Caco-2 (cell line): Measurements from ENCODE around the gene NT5C1A. TPM values are rescaled to one million over a fixed set of nuclear protein-coding genes. Genes with fewer than 3 reads are reported as not detected.
A peak's percentile ranks its signal among the peaks of the same experiment; 100 is the strongest.

Experiments used
- BruUV-seq: library from RNA; stranded (reverse); fragments of 400-500 nt; replicated peaks from 2 replicates; lab custom pipeline; 2021; lab: Mats Ljungman, UMichigan
- CTCF ChIA-PET: fragments of 300-600 bp; sonication (Branson Sonifier 250); formaldehyde crosslinking; loops from one replicate; lab custom pipeline; 2022; ENCODE audit warnings: antibody characterized with exemption; lab: Charles Lee
- POLR2A ChIA-PET: fragments of 300-600 bp; sonication (Branson Sonifier 250); formaldehyde crosslinking; loops from one replicate; lab custom pipeline; 2022; ENCODE audit warnings: antibody characterized with exemption; lab: Charles Lee
- DNase-seq, 2 experiments: peaks; one replicate each; pipeline versions ENCODE4 v3.0.0 to v3.0.0-alpha.2; 2020 to 2022
- H3K27me3 ChIP-seq: replicated peaks from 2 replicates; pipeline ENCODE4 v1.6.0; 2011; ENCODE audit warnings: low read length; ENCODE audit not compliant: control insufficient read depth, insufficient read depth
- H3K36me3 ChIP-seq: 2 replicates; pipeline ENCODE4 v1.5.1; 2011; ENCODE audit warnings: low read length; ENCODE audit not compliant: control insufficient read depth, insufficient read depth
- H3K4me1 ChIP-seq: fragments of 250-450 bp; sonication (Bioruptor Pico); 2 replicates; pipeline ENCODE4 v1.5.1; 2020; ENCODE audit warnings: mild to moderate bottlenecking
- H3K4me3 ChIP-seq: 2 replicates; pipeline ENCODE4 v1.5.1; 2011; ENCODE audit warnings: low read depth, mild to moderate bottlenecking, control low read depth, low read length
- H3K9me3 ChIP-seq: fragments of 250-450 bp; sonication (Bioruptor Pico); 2 replicates; pipeline ENCODE4 v1.5.1; 2020; ENCODE audit warnings: mild to moderate bottlenecking, moderate library complexity
- H3K27ac Mint-ChIP-seq: one replicate; pipeline ENCODE4 v1.8.0; 2022; ENCODE audit warnings: mixed read lengths; ENCODE audit not compliant: unreplicated experiment
- H3K27me3 Mint-ChIP-seq: one replicate; pipeline ENCODE4 v1.8.0; 2022; ENCODE audit warnings: mixed read lengths; ENCODE audit not compliant: insufficient read depth, unreplicated experiment
- H3K36me3 Mint-ChIP-seq: one replicate; pipeline ENCODE4 v1.8.0; 2022; ENCODE audit warnings: mild to moderate bottlenecking, mixed read lengths; ENCODE audit not compliant: insufficient read depth, unreplicated experiment
- H3K4me1 Mint-ChIP-seq: one replicate; pipeline ENCODE4 v1.8.0; 2022; ENCODE audit warnings: low read depth, mixed read lengths; ENCODE audit not compliant: unreplicated experiment
- H3K4me3 Mint-ChIP-seq: one replicate; pipeline ENCODE4 v1.8.0; 2022; ENCODE audit warnings: mild to moderate bottlenecking, moderate library complexity, mixed read lengths; ENCODE audit not compliant: unreplicated experiment
- H3K9me3 Mint-ChIP-seq: one replicate; pipeline ENCODE4 v1.8.0; 2022; ENCODE audit warnings: mixed read lengths; ENCODE audit not compliant: unreplicated experiment
- CTCF ChIP-seq, 2 experiments: fragments of 200-600 bp in 1 of 2; IDR thresholded peaks; 1 replicate in 1 of 2; 2 replicates in 1 of 2; pipeline versions ENCODE4 v1.5.1 to v1.8.0; 2011 to 2022; ENCODE audit warnings: antibody characterized with exemption in 1 of 2, control low read depth in 1 of 2, inconsistent platforms in 1 of 2, low read depth in 1 of 2, low read length in 1 of 2, mild to moderate bottlenecking in 1 of 2, moderate library complexity in 1 of 2; ENCODE audit not compliant: insufficient read depth in 1 of 2, severe bottlenecking in 1 of 2, unreplicated experiment in 1 of 2
- intact Hi-C: fragments of 100-400 bp; cut with micrococcal nuclease; formaldehyde crosslinking; loops from one replicate; pipeline ENCODE4 v1.10.0; 2022; ENCODE audit not compliant: unreplicated experiment
- total RNA-seq: library from RNA; stranded (reverse); gene quantifications from 2 replicates; pipeline ENCODE4 v1.2.3, GENCODE V29; 2022

Gene NT5C1A
- total RNA-seq, 1 experiment from 2014 or later: not detected

GRCh38 chr1:39694026-39694425 is 22.1 kb upstream of the NT5C1A start:
- H3K4me3 ChIP-seq: no peak overlapping the region
- intact Hi-C loops: no loop called here
- H3K9me3 Mint-ChIP-seq: no peaks in the 10 kb centered on the region
- BruUV-seq: no TSS peak
- H3K36me3 ChIP-seq: no peaks in the 10 kb centered on the region
- no peak for DNase-seq
- no peaks in the 10 kb centered on the region; the same call in 1 of the 2 replicates for H3K27me3 ChIP-seq
- ChIA-PET CTCF (interaction anchor here (0.7 kb wide), 1 partner anchor 39 kb away, joined by 4 read pairs; no protein-coding TSS in a partner anchor), POLR2A (no interaction called here)
- H3K4me1 ChIP-seq: peaks cover 4% of the 10 kb centered on the region; the same call in 1 of the 2 replicates
- H3K4me1 Mint-ChIP-seq: no peaks in the 10 kb centered on the region
- H3K27ac Mint-ChIP-seq: no peak overlapping the region
- TF ChIP-seq CTCF (IDR thresholded peaks at IDR 0.05; ENCODE audit: insufficient read depth in 1 of 2, low read depth in 1 of 2, low read length in 1 of 2, severe bottlenecking in 1 of 2, unreplicated experiment in 1 of 2): no peak
- no peaks in the 10 kb centered on the region for H3K9me3 ChIP-seq
- H3K36me3 Mint-ChIP-seq: no peaks in the 10 kb centered on the region
- peaks cover 17% of the 10 kb centered on the region for H3K27me3 Mint-ChIP-seq
- H3K4me3 Mint-ChIP-seq: no peak overlapping the region

GRCh38 chr1:39692152-39693074 is 20.5 kb upstream of the NT5C1A start:
- no peaks in the 10 kb centered on the region for H3K9me3 Mint-ChIP-seq
- TF ChIP-seq CTCF (IDR thresholded peaks at IDR 0.05; ENCODE audit: insufficient read depth in 1 of 2, low read depth in 1 of 2, low read length in 1 of 2, severe bottlenecking in 1 of 2, unreplicated experiment in 1 of 2): no peak
- no peaks in the 10 kb centered on the region for H3K9me3 ChIP-seq
- peak overlapping the region; percentile 30 for H3K4me3 ChIP-seq
- H3K36me3 ChIP-seq: no peaks in the 10 kb centered on the region
- peaks cover 4% of the 10 kb centered on the region; the same call in 1 of the 2 replicates for H3K4me1 ChIP-seq
- no peaks in the 10 kb centered on the region; the same call in 1 of the 2 replicates for H3K27me3 ChIP-seq
- no peaks in the 10 kb centered on the region for H3K4me1 Mint-ChIP-seq
- POLR2A ChIA-PET: interaction anchor here (1.3 kb wide), 1 partner anchor 9 kb away, joined by 4 read pairs; no protein-coding TSS in a partner anchor
- peak overlapping the region; percentile 58 for H3K4me3 Mint-ChIP-seq
- H3K27me3 Mint-ChIP-seq: peaks cover 16% of the 10 kb centered on the region
- DNase-seq: no peak
- no TSS peak for BruUV-seq
- H3K36me3 Mint-ChIP-seq: no peaks in the 10 kb centered on the region
- CTCF ChIA-PET: interaction anchor here (0.5 to 0.6 kb wide), 2 partner anchors 37 to 641 kb away, joined by 3 to 4 read pairs; no protein-coding TSS in a partner anchor
- intact Hi-C loops: no loop called here
- H3K27ac Mint-ChIP-seq: no peak overlapping the region

GRCh38 chr1:39691383-39692151 is 19.7 kb upstream of the NT5C1A start, which contains the start of gene HPCAL4:
TSS of gene HPCAL4 (minus strand) at chr1:39691433. CDS start at chr1:39684603, 6,830 bp downstream.
- Mint-ChIP-seq H3K36me3 (no peaks in the 10 kb centered on the region), H3K27ac (no peak within 1 kb of the TSS), H3K4me1 (no peaks in the 10 kb centered on the region), H3K4me3 (peak within 1 kb of the TSS; percentile 58), H3K27me3 (peaks cover 16% of the 10 kb centered on the region), H3K9me3 (no peaks in the 10 kb centered on the region)
- Histone ChIP-seq H3K36me3 (no peaks in the 10 kb centered on the region), H3K4me1 (peaks cover 4% of the 10 kb centered on the region; the same call in 1 of the 2 replicates), H3K27me3 (no peaks in the 10 kb centered on the region; the same call in 1 of the 2 replicates), H3K9me3 (no peaks in the 10 kb centered on the region), H3K4me3 (peak within 1 kb of the TSS; percentile 30)
- intact Hi-C loops: no loop called here
- DNase-seq: peak; percentile 92
- POLR2A ChIA-PET: interaction anchor here (1.0 to 1.3 kb wide), 2 partner anchors 10 to 47 kb away, joined by 4 to 11 read pairs; partner anchors contain the start of gene PPIE
- no peak for TF ChIP-seq CTCF (IDR thresholded peaks at IDR 0.05; ENCODE audit: insufficient read depth in 1 of 2, low read depth in 1 of 2, low read length in 1 of 2, severe bottlenecking in 1 of 2, unreplicated experiment in 1 of 2)
- no TSS peak for BruUV-seq
- CTCF ChIA-PET: interaction anchor here (0.5 to 1.1 kb wide), 5 partner anchors 34 to 641 kb away, joined by 3 to 6 read pairs (median 4); no protein-coding TSS in a partner anchor
